ENCODE data around the gene AOPEP. TPM values are rescaled to one million over a fixed set of nuclear protein-coding genes. Genes with fewer than 3 reads are reported as not detected.

The AOPEP gene
- total and polyA plus RNA-seq, 2 of the 13 experiments (the other 11 are each of a cell fraction or from before 2014, with no cell fraction given) = 22.2 to 41.6 TPM

- Histone ChIP-seq H3K4me1 (ENCODE audit: insufficient read depth, low read length) (peaks cover 9% of the 10 kb centered on the region), H4K20me1 (ENCODE audit: insufficient read depth, low read length) (no peaks in the 10 kb centered on the region), H3K79me2 (ENCODE audit: insufficient read depth, low read length) (no peaks in the 10 kb centered on the region), H3K27me3 (ENCODE audit: control insufficient read depth in 1 of 2, insufficient read depth in 2 of 2, low read length in 2 of 2) (no peaks in the 10 kb centered on the region), H3K36me3 (replicated peaks in 1 of 2; ENCODE audit: control insufficient read depth in 1 of 2, insufficient read depth in 2 of 2, low read length in 2 of 2) (peaks cover 7 to 10% of the 10 kb centered on the region in 2 experiments; a peak in 4 of 5 replicates), H3K9me3 (ENCODE audit: low read length) (no peaks in the 10 kb centered on the region), H2AFZ (ENCODE audit: low read length) (no peak overlapping the region), H3K4me2 (ENCODE audit: low read depth, low read length) (no peak overlapping the region), H3K27ac (ENCODE audit: extremely low read length, insufficient read depth, low read length) (no peak overlapping the region), H3K9ac (ENCODE audit: insufficient read depth, low read depth, low read length) (no peak overlapping the region), H3K4me3 (replicated peaks in 1 of 3; ENCODE audit: insufficient read depth in 1 of 3, low read depth in 2 of 3, low read length in 3 of 3) (no peak overlapping the region)
- ChIA-PET CTCF (ENCODE audit: low intra/inter-chr PET ratio, low total read pairs) (no interaction called here), POLR2A (no interaction called here)
- intact Hi-C loops (cut with micrococcal nuclease; ENCODE audit: unreplicated experiment) = no loop called here
- TF ChIP-seq NCOA2 (CRISPR knock-in tag; IDR thresholded peaks at IDR 0.05) = no peak
- 0 out of 4 replicates have a peak, but pooled peaks of 1 of the 2 experiments have one; percentile 18 for TF ChIP-seq POLR2A (IDR thresholded peaks at IDR 0.05; ENCODE audit: insufficient read depth in 1 of 2, low read depth in 2 of 2, low read length in 2 of 2)
- TF ChIP-seq MXD1 (CRISPR knock-in tag; IDR thresholded peaks at IDR 0.05) = no peak
- no peak for TF ChIP-seq ZFP37 (CRISPR knock-in tag; IDR thresholded peaks at IDR 0.05; ENCODE audit: borderline replicate concordance)
- no peak for ATAC-seq
- 90% methylated on average over 12 of the region's 12 CpGs for WGBS (ENCODE audit: low lambda C conversion rate)
- FAIRE-seq = no peak
- no peak for DNase-seq (ENCODE audit: low spot score)
- in situ Hi-C loops (cut with HindIII; ENCODE audit: extremely low pct_ligation_motif_present, low pct_unique_long_range_greater_than_20kb) = no loop called here
- no TSS peak for BruUV-seq (replicated peaks)
Measured at GRCh38 chr9:95112436-95113280, 386.2 kb downstream of the AOPEP start.

DNA sequence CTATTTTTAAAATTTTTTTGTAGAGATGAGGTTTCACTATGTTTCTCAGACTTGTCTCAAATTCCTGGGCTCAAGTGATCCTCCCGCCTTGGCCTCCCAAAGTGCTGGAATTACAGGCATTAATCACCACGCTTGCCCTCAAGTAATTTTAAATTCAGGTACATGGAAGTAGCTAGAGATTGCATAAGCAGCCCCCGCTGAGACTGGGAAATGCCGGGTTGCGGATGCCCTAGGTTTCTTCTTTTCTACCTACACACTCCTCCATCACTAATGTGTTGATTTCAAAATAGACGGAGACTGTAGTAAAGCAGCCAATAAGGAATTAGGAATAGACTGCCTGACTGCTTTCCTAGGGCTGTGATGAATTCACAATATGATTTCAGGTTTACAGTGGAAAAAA, 388.6 kb downstream of the AOPEP start:
- in situ Hi-C loops (cut with HindIII; ENCODE audit: extremely low pct_ligation_motif_present, low pct_unique_long_range_greater_than_20kb) (no loop called here), intact Hi-C loops (cut with micrococcal nuclease; ENCODE audit: unreplicated experiment) (no loop called here)
- Histone ChIP-seq H2AFZ (ENCODE audit: low read length) (no peak overlapping the region), H3K4me3 (replicated peaks in 1 of 3; ENCODE audit: insufficient read depth in 1 of 3, low read depth in 2 of 3, low read length in 3 of 3) (no peak overlapping the region), H3K4me1 (ENCODE audit: insufficient read depth, low read length) (no peaks in the 10 kb centered on the region), H3K36me3 (replicated peaks in 1 of 2; ENCODE audit: control insufficient read depth in 1 of 2, insufficient read depth in 2 of 2, low read length in 2 of 2) (peaks cover 3 to 8% of the 10 kb centered on the region in 2 experiments; a peak in 3 of 5 replicates), H3K9ac (ENCODE audit: insufficient read depth, low read depth, low read length) (no peak overlapping the region), H3K4me2 (ENCODE audit: low read depth, low read length) (no peak overlapping the region), H3K79me2 (ENCODE audit: insufficient read depth, low read length) (no peaks in the 10 kb centered on the region), H4K20me1 (ENCODE audit: insufficient read depth, low read length) (no peaks in the 10 kb centered on the region), H3K27ac (ENCODE audit: extremely low read length, insufficient read depth, low read length) (no peak overlapping the region), H3K27me3 (ENCODE audit: control insufficient read depth in 1 of 2, insufficient read depth in 2 of 2, low read length in 2 of 2) (no peaks in the 10 kb centered on the region), H3K9me3 (ENCODE audit: low read length) (no peaks in the 10 kb centered on the region)
- 96% methylated on average over 6 of the region's 6 CpGs for WGBS (ENCODE audit: low lambda C conversion rate)
- TF ChIP-seq EEA1 (CRISPR knock-in tag; IDR thresholded peaks at IDR 0.05; ENCODE audit: borderline replicate concordance) (no peak), ZNF34 (CRISPR knock-in tag; IDR thresholded peaks at IDR 0.05; ENCODE audit: borderline replicate concordance) (no peak)
- DNase-seq (ENCODE audit: low spot score) (no peak), ATAC-seq (no peak), FAIRE-seq (no peak)
- ChIA-PET POLR2A (no interaction called here), CTCF (ENCODE audit: low intra/inter-chr PET ratio, low total read pairs) (no interaction called here)
- no TSS peak for BruUV-seq (replicated peaks)
